B cell (primary cell): ENCODE results near the gene ID3. TPM values are rescaled to one million over a fixed set of nuclear protein-coding genes. Genes with fewer than 3 reads are reported as not detected.
A peak's percentile ranks its signal among the peaks of the same experiment; 100 is the strongest.

ENCODE experiments used
- ATAC-seq: fragments of 200-7000 bp; cut with Tn5 transposase; one replicate; pipeline ENCODE4 v1.10.0; 2021; ENCODE audit warnings: low read depth, mild to moderate bottlenecking, moderate number of reproducible peaks, moderate library complexity
- CTCF ChIA-PET: fragments of 350-600 bp; sonication (Branson Sonifier 250); formaldehyde crosslinking; loops from one replicate; lab custom pipeline; 2021; ENCODE audit warnings: antibody characterized with exemption, inconsistent platforms; lab: Charles Lee
- POLR2A ChIA-PET: fragments of 350-600 bp; sonication (Branson Sonifier 250); formaldehyde crosslinking; loops from one replicate; lab custom pipeline; 2021; ENCODE audit warnings: antibody characterized with exemption; lab: Charles Lee
- DNase-seq: peaks from one replicate; pipeline ENCODE4 v3.0.0; 2013
- H2AFZ ChIP-seq: 2 replicates; pipeline ENCODE4 v1.6.1; 2012; ENCODE audit warnings: mild to moderate bottlenecking, low read depth, low read length; ENCODE audit not compliant: insufficient read depth, poor library complexity, severe bottlenecking
- H3K27ac ChIP-seq, 2 donors: 1 replicate in 1 of 2; 2 replicates in 1 of 2; pipeline ENCODE4 v1.5.1; 2012 to 2013; ENCODE audit warnings: low read length in 2 of 2, mild to moderate bottlenecking in 2 of 2, moderate library complexity in 1 of 2
- H3K27me3 ChIP-seq, 4 experiments: fragments of 200-600 bp in 1 of 4; sonication (generic) in 1 of 4; replicated peaks in 1 of 4; 1 replicate in 2 of 4; 2 replicates in 2 of 4; pipeline versions ENCODE4 v1.6.1 to v1.7.0; 2013 to 2016; ENCODE audit warnings: low read length in 3 of 4, mild to moderate bottlenecking in 2 of 4, mixed read lengths in 1 of 4, moderate library complexity in 1 of 4; ENCODE audit not compliant: insufficient read depth in 4 of 4, control insufficient read depth in 3 of 4; ENCODE audit errors: control extremely low read depth in 1 of 4
- H3K36me3 ChIP-seq, 2 experiments: replicated peaks in 1 of 2; 1 replicate in 1 of 2; 2 replicates in 1 of 2; pipeline versions ENCODE4 v1.6.1 to v1.7.1; 2013; ENCODE audit warnings: low read length in 1 of 2; ENCODE audit not compliant: insufficient read depth in 2 of 2, control insufficient read depth in 1 of 2; ENCODE audit errors: control extremely low read depth in 1 of 2, extremely low read depth in 1 of 2
- H3K4me1 ChIP-seq, 2 donors: fragments of 200-600 bp in 1 of 2; sonication (generic) in 1 of 2; 1 replicate in 1 of 2; 2 replicates in 1 of 2; pipeline versions ENCODE4 v1.5.1 to v1.6.1; 2013 to 2017; ENCODE audit warnings: low read length in 2 of 2; ENCODE audit not compliant: control insufficient read depth in 2 of 2, insufficient read depth in 2 of 2
- H3K4me2 ChIP-seq: replicated peaks from 2 replicates; pipeline ENCODE3; 2012; ENCODE audit warnings: mild to moderate bottlenecking, low read depth, low read length; ENCODE audit not compliant: poor library complexity, severe bottlenecking
- H3K4me3 ChIP-seq, 5 experiments: fragments of 200-600 bp in 1 of 5; sonication (generic) in 1 of 5; 1 replicate in 3 of 5; 2 replicates in 2 of 5; pipeline versions ENCODE4 v1.5.1 to v1.7.0; 2011 to 2016; ENCODE audit warnings: low read length in 4 of 5, mild to moderate bottlenecking in 4 of 5, low read depth in 2 of 5, control low read depth in 1 of 5, moderate library complexity in 1 of 5; ENCODE audit not compliant: insufficient read depth in 1 of 5; ENCODE audit errors: control extremely low read depth in 1 of 5, extremely low read depth in 1 of 5
- H3K79me2 ChIP-seq: fragments of 200-600 bp; sonication (generic); one replicate; pipeline ENCODE4 v1.6.0; 2016; ENCODE audit warnings: low read length; ENCODE audit not compliant: control insufficient read depth, insufficient read depth
- H3K9ac ChIP-seq: fragments of 200-600 bp; sonication (generic); 2 replicates; pipeline ENCODE4 v1.6.1; 2017; ENCODE audit warnings: mild to moderate bottlenecking, low read length, moderate library complexity
- H3K9me3 ChIP-seq, 3 donors: one replicate each; pipeline versions ENCODE4 v1.6.1 to v1.7.1; 2013; ENCODE audit warnings: low read length in 2 of 3; ENCODE audit not compliant: control insufficient read depth in 2 of 3, insufficient read depth in 1 of 3; ENCODE audit errors: control extremely low read depth in 1 of 3
- H4K20me1 ChIP-seq: 2 replicates; pipeline ENCODE4 v1.6.0; 2012; ENCODE audit warnings: mild to moderate bottlenecking, low read length; ENCODE audit not compliant: insufficient read depth, control insufficient read depth, poor library complexity, severe bottlenecking
- H3K27ac Mint-ChIP-seq: one replicate; pipeline ENCODE4 v1.8.0; 2021; ENCODE audit warnings: mixed read lengths
- H3K27me3 Mint-ChIP-seq: one replicate; pipeline ENCODE4 v1.8.0; 2021; ENCODE audit warnings: mixed read lengths
- H3K4me1 Mint-ChIP-seq: one replicate; pipeline ENCODE4 v1.8.0; 2021; ENCODE audit warnings: mixed read lengths
- H3K4me3 Mint-ChIP-seq: one replicate; pipeline ENCODE4 v1.8.0; 2021; ENCODE audit warnings: mixed read lengths
- H3K9me3 Mint-ChIP-seq: one replicate; pipeline ENCODE4 v1.8.0; 2022; ENCODE audit warnings: mixed read lengths; ENCODE audit not compliant: insufficient read depth
- CTCF ChIP-seq: fragments of 200-600 bp; IDR thresholded peaks from one replicate; pipeline ENCODE4 v1.8.0; 2022; ENCODE audit warnings: antibody characterized with exemption, mild to moderate bottlenecking
- EZH2 ChIP-seq: IDR thresholded peaks from 2 replicates; pipeline ENCODE4 v1.6.1; 2012; ENCODE audit warnings: borderline replicate concordance, low read depth, mild to moderate bottlenecking, moderate library complexity, low read length; ENCODE audit not compliant: insufficient read depth, poor library complexity, severe bottlenecking
- WGBS: methylation state at CpG from one replicate; pipeline ENCODE4 v1.1.5; 2013; ENCODE audit warnings: missing lambda C conversion rate; ENCODE audit not compliant: insufficient coverage; 5-methylcytosine and 5-hydroxymethylcytosine counted together
- intact Hi-C: fragments of 100-400 bp; cut with micrococcal nuclease; formaldehyde crosslinking; loops from one replicate; pipeline ENCODE4 v1.10.0; 2022
- polyA plus RNA-seq: library from polyadenylated mRNA; depleted of rRNA; stranded (reverse); fragments of >200 nt; gene quantifications from 2 replicates; pipeline ENCODE4 v1.2.3, GENCODE V29; 2012
- total RNA-seq, 2 donors: library from RNA; stranded (reverse); fragments of 120-200 nt in 1 of 2; gene quantifications; 1 replicate in 1 of 2; 2 replicates in 1 of 2; pipeline versions ENCODE4 v1.2.3 to v1.2.4, GENCODE V29; 2013 to 2022

ID3 gene
- total and polyA plus RNA-seq, 2 donors (not counting 1 experiment from before 2014, with no cell fraction given) = 212 to 367 TPM

- no peak for TF ChIP-seq CTCF
- TF ChIP-seq EZH2 = no peak
- Histone ChIP-seq H3K27ac (peak overlapping the region; percentile 17 to 73), H2AFZ (peak overlapping the region; percentile 24), H3K36me3 (no peaks in the 10 kb centered on the region), H3K4me2 (peak overlapping the region; percentile 44), H4K20me1 (no peaks in the 10 kb centered on the region), H3K9ac (no peak overlapping the region), H3K27me3 (no peaks in the 10 kb centered on the region), H3K79me2 (peaks cover 11% of the 10 kb centered on the region), H3K4me3 (no peak overlapping the region), H3K9me3 (no peaks in the 10 kb centered on the region), H3K4me1 (peaks cover 25 to 43% of the 10 kb centered on the region in 2 donors)
- peak overlapping the region; percentile 76 for H3K27ac Mint-ChIP-seq
- intact Hi-C loops = loop anchor here (10.0 kb wide), 1 partner anchor 384 kb away; the partner anchor contains the start of gene LUZP1
- peaks cover 45% of the 10 kb centered on the region for H3K4me1 Mint-ChIP-seq
- ChIA-PET POLR2A (interaction anchor here (0.5 to 5.8 kb wide), 4 partner anchors 9 to 94 kb away, joined by 4 to 46 read pairs (median 8); partner anchors contain the start of gene ID3), CTCF (interaction anchor here (0.8 to 41.7 kb wide), 9 partner anchors 9 to 85 kb away, joined by 3 to 1420 read pairs (median 5); partner anchors contain the start of gene ID3)
- 26% methylated on average over 8 of the region's 9 CpGs for WGBS
- peak; percentile 71 for ATAC-seq
- peak; percentile 77 for DNase-seq
- H3K4me3 Mint-ChIP-seq = peak overlapping the region; percentile 39
- H3K9me3 Mint-ChIP-seq = no peaks in the 10 kb centered on the region
- no peaks in the 10 kb centered on the region for H3K27me3 Mint-ChIP-seq
These were observed 10.6 kb downstream of the ID3 start for GRCh38 chr1:23548704-23549143.

- Histone ChIP-seq H3K27ac (no peak overlapping the region), H3K4me3 (no peak overlapping the region), H3K9me3 (no peaks in the 10 kb centered on the region), H2AFZ (no peak overlapping the region), H3K27me3 (no peaks in the 10 kb centered on the region), H3K4me2 (no peak overlapping the region), H3K79me2 (peaks cover 6% of the 10 kb centered on the region), H4K20me1 (no peaks in the 10 kb centered on the region), H3K36me3 (no peaks in the 10 kb centered on the region), H3K4me1 (peaks cover 22 to 38% of the 10 kb centered on the region in 2 donors), H3K9ac (no peak overlapping the region)
- H3K27me3 Mint-ChIP-seq = no peaks in the 10 kb centered on the region
- intact Hi-C loops = loop anchor here (10.0 kb wide), 1 partner anchor 382 kb away; the partner anchor contains the start of gene LUZP1
- no peak for ATAC-seq
- H3K4me1 Mint-ChIP-seq = peaks cover 37% of the 10 kb centered on the region
- H3K9me3 Mint-ChIP-seq = no peaks in the 10 kb centered on the region
- H3K27ac Mint-ChIP-seq = peak overlapping the region; percentile 41
- no peak for DNase-seq
- ChIA-PET CTCF (interaction anchor here (0.6 to 41.7 kb wide), 15 partner anchors 8 to 207 kb away, joined by 3 to 1420 read pairs (median 16); partner anchors contain the start of genes ID3 and RPL11), POLR2A (interaction anchor here (0.6 to 5.8 kb wide), 5 partner anchors 12 to 90 kb away, joined by 4 to 46 read pairs (median 7); partner anchors contain the start of gene ID3)
- H3K4me3 Mint-ChIP-seq = no peak overlapping the region
- 100% methylated on average over 2 of the region's 8 CpGs for WGBS
- TF ChIP-seq CTCF (no peak), EZH2 (no peak)
These were observed 12.3 kb downstream of the ID3 start for GRCh38 chr1:23546897-23547584.
